Activated T-cell treated with anti-CD3 and anti-CD28 coated beads, Interleukin-2, amount 50 U/mL, for 72 hours (primary cell): ENCODE measurements around the gene MCM7. TPM values are rescaled to one million over a fixed set of nuclear protein-coding genes. Genes with fewer than 3 reads are reported as not detected.

Source experiments
- ATAC-seq, 2 donors: fragments of 150-1000 bp; cut with Tn5 transposase; replicated peaks in 1 of 2; 2 replicates each; pipeline ENCODE4 v1.10.0; 2021; ENCODE audit warnings: moderate library complexity in 2 of 2, mild to moderate bottlenecking in 1 of 2
- DNase-seq, 2 donors: peaks; one replicate each; pipeline ENCODE4 v3.0.0; 2021 to 2022; ENCODE audit warnings: mixed read lengths in 1 of 2
- H3K27ac Mint-ChIP-seq: one replicate; pipeline ENCODE4 v1.8.0; 2022; ENCODE audit warnings: mild to moderate bottlenecking, moderate library complexity, mixed read lengths
- H3K27me3 Mint-ChIP-seq: one replicate; pipeline ENCODE4 v1.8.0; 2022; ENCODE audit warnings: low read depth, mixed read lengths
- H3K36me3 Mint-ChIP-seq, 2 donors: one replicate each; pipeline ENCODE4 v1.8.0; 2022; ENCODE audit warnings: mixed read lengths in 2 of 2, mild to moderate bottlenecking in 1 of 2; ENCODE audit not compliant: insufficient read depth in 2 of 2
- H3K4me1 Mint-ChIP-seq: one replicate; pipeline ENCODE4 v1.8.0; 2022; ENCODE audit warnings: low read depth, mixed read lengths
- H3K4me3 Mint-ChIP-seq, 2 donors: one replicate each; pipeline ENCODE4 v1.8.0; 2022; ENCODE audit warnings: mild to moderate bottlenecking in 2 of 2, mixed read lengths in 2 of 2, moderate library complexity in 2 of 2
- H3K9me3 Mint-ChIP-seq, 2 donors: one replicate each; pipeline ENCODE4 v1.8.0; 2022; ENCODE audit warnings: mixed read lengths in 2 of 2
- total RNA-seq, 2 donors: library from RNA; stranded (reverse); gene quantifications; one replicate each; pipeline ENCODE4 v1.2.3, GENCODE V29; 2022

MCM7 gene
- total RNA-seq, 2 donors from 2014 or later: 270 to 332 TPM

DNA sequence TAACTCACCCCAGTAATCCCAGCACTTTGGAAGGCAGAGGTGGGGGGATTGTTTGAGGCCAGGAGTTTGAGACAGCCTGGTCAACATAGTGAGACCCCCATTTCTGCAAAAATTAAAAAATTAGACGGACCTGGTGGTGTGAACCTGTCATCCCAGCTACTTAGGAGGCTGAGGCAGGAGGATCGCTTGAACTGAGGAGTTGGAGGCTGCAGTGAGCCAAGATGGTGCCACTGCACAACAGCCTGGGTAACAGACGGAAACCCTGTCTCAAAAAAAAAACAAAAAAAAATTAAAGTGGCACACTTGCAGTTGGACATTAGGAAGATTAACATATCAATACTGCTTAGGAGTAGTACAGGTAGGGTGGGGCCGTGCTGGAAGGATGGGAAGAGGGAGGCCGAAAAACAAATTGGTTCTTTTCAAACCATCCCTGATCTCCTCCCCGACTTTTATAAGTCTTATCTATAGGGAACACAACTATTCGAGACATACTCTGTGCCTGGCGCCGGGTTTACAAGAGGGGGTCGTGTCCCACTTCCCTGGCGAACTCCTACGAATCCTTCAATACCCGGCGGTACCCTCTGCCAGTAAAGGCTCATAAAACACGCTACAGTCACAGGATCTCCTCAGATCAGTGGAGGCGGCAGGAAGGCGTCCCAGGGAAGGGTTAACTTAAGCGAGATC is 17.3 kb upstream of the MCM7 start:
- peak overlapping the region; percentile 88 to 96 for H3K4me3 Mint-ChIP-seq
- DNase-seq: no peak
- H3K4me1 Mint-ChIP-seq: peaks cover 24% of the 10 kb centered on the region
- peaks cover 0 to 2% of the 10 kb centered on the region in 2 donors for H3K36me3 Mint-ChIP-seq
- H3K27me3 Mint-ChIP-seq: no peaks in the 10 kb centered on the region
- H3K9me3 Mint-ChIP-seq: no peaks in the 10 kb centered on the region
- H3K27ac Mint-ChIP-seq: peak overlapping the region; percentile 99
- ATAC-seq: no peak

DNA sequence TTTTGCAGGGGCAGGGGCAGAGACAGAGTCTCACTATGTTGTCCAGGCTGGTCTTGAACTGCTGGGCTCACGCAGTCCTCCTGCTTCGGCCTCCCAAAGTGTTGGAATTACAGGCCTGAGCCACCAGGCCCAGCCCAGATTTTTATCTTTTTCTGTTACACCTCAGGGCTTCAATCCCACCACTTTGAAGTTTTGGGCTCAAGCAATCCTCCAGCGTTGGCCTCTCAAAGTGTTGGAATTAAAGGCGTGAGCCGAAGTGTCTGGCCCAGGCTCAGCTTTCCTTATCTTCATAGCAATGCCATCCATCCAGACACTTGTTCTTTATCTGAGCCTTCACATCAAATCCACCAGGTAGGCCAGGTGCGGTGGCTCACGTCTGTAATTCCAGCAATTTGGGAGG is 13.8 kb upstream of the MCM7 start:
- Mint-ChIP-seq H3K4me1 (peaks cover 17% of the 10 kb centered on the region), H3K27ac (no peak overlapping the region), H3K4me3 (no peak overlapping the region), H3K36me3 (peaks cover 2 to 5% of the 10 kb centered on the region in 2 donors), H3K9me3 (no peaks in the 10 kb centered on the region), H3K27me3 (no peaks in the 10 kb centered on the region)
- ATAC-seq (no peak), DNase-seq (no peak)

DNA sequence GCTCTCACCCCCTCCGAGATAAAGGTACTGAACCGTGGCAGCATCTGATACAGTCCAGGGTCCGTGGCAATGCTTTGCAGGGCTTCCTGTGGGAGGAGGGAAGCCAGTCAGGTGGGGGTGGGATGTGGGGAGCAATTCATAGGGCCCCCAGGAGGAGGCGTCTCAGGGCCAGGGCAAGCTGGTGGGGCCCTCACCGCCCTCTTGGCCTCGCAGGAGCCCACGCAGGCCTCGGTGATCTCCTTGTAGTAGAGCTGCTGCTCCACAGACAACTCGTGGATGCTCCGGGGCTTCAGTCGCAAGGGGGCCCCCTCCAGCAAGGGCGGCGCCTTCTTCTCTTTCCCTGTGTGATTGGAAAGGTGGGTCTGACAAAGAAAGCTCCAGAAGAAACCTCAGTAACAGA is 10.7 kb upstream of the MCM7 start:
- no peak overlapping the region for H3K4me3 Mint-ChIP-seq
- H3K27me3 Mint-ChIP-seq: no peaks in the 10 kb centered on the region
- H3K36me3 Mint-ChIP-seq: peaks cover 4 to 8% of the 10 kb centered on the region in 2 donors

DNA sequence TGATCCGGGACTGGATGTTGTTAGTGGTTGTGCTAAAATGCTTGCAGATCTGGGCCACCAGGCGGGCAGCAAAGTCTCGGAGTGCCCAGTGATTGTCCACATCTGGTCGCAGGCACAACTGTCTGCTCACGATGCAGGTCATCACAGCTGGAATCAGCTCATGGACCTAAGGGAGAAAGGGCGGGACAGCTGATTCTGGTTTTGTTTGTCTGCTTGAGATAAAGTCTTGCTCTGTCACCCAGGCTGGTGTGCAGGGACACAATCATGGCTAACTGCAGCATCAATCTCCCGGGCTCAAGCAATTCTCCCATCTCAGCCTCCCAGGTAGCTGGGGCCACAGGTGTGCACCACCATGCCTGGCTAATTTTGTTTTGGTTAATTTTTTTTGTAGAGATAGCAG is 10.0 kb upstream of the MCM7 start:
- Mint-ChIP-seq H3K4me1 (no peaks in the 10 kb centered on the region), H3K4me3 (no peak overlapping the region), H3K9me3 (no peaks in the 10 kb centered on the region), H3K27ac (no peak overlapping the region), H3K27me3 (no peaks in the 10 kb centered on the region), H3K36me3 (peaks cover 5 to 8% of the 10 kb centered on the region in 2 donors)
- no peak for DNase-seq
- ATAC-seq: no peak

More for the DNA sequence above, 10.7 kb upstream of the MCM7 start:
- Mint-ChIP-seq H3K27ac (no peak overlapping the region), H3K4me1 (no peaks in the 10 kb centered on the region), H3K9me3 (no peaks in the 10 kb centered on the region)
- no peak for ATAC-seq
- DNase-seq: no peak

DNA sequence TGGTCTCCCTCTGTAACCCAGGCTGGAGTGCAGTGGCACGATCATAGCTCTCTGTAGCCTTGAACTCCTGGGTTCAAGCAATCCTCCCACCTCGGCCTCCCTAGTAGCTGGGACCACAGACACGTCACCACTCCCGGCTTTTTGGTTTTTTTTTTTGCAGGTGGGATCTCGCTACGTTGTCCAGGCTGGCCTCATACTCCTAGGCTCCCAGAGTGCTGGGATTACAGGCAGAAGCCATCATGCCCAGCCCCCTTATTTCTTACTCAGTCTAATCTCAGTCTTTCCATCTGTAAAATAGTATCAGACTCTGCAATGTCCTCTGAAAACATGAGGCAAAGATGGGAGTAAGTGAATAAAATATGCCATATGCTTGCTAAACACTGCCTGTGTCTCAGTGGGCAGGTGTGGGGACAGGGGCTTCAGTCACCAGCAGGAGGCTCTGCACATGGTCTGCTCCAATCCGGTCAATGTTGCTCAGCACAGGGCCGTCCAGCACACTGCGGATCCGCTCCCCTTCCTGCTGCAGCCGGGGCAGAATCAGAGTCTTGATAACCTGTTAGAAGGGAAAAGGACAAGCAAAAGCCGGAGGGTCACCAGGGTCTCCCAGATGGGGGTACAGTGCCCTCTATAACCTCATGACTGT is 8.4 kb upstream of the MCM7 start:
- Mint-ChIP-seq H3K4me3 (no peak overlapping the region), H3K4me1 (no peaks in the 10 kb centered on the region), H3K36me3 (peaks cover 6 to 11% of the 10 kb centered on the region in 2 donors), H3K9me3 (no peaks in the 10 kb centered on the region), H3K27me3 (no peaks in the 10 kb centered on the region), H3K27ac (no peak overlapping the region)
- ATAC-seq: no peak
- no peak for DNase-seq

DNA sequence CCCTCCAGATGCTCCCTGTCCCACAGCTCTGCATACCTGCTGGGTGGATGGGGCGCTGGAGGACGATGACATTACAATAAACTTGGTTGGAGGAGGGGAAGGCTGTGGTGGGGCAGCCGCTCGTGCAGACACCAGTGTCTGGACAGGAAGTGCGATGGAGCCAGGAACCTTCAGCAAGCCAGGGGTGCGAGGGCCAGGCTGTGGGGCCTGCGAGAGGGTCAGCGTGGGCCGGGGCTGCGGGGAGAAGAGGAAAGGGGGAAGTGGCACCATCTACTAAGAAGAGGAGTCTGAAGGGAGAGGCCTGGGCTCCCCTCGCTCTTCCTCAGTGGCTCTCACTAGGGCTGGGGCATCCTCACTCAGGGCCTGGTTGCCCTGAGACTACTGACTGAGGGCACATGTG is 6.7 kb upstream of the MCM7 start:
- Mint-ChIP-seq H3K4me1 (peaks cover 4% of the 10 kb centered on the region), H3K9me3 (no peaks in the 10 kb centered on the region), H3K27me3 (no peaks in the 10 kb centered on the region), H3K4me3 (no peak overlapping the region), H3K27ac (no peak overlapping the region), H3K36me3 (peaks cover 8 to 11% of the 10 kb centered on the region in 2 donors)
- ATAC-seq: no peak
- no peak for DNase-seq

DNA sequence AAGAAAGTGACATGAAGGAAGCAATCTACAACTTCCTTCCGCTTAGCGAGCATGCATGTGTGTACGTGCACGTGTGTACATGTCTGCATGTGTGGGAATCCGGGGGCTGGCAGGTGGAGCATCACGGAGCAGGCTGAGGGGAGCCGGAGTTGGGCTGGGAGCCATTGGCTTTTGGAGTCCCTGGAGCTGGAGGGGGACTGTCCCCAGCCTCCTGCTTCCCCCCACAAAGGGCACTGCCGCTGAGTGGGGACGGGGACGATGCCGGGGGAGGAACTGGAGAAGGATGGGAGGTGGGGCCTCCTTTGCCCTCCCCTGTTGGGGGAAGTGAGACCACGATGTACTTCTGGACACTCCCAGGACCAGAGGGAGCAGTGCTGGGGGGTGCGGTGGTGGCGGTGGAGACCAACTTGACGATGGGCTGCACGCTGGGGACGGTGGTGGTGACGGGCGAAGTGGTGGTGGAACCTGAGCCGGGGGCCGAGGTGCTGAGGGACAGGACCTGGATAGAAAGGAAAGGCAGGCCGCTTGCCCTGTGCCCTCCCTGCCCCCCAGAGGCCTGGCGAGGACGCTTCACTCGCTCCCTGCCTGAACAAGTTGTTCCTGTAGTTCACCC is 6.0 kb upstream of the MCM7 start:
- DNase-seq (no peak), ATAC-seq (no peak)
- H3K9me3 Mint-ChIP-seq: no peaks in the 10 kb centered on the region
- peaks cover 11% of the 10 kb centered on the region for H3K4me1 Mint-ChIP-seq
- no peaks in the 10 kb centered on the region for H3K27me3 Mint-ChIP-seq
- peaks cover 6 to 8% of the 10 kb centered on the region in 2 donors for H3K36me3 Mint-ChIP-seq
- no peak overlapping the region for H3K4me3 Mint-ChIP-seq
- H3K27ac Mint-ChIP-seq: no peak overlapping the region

DNA sequence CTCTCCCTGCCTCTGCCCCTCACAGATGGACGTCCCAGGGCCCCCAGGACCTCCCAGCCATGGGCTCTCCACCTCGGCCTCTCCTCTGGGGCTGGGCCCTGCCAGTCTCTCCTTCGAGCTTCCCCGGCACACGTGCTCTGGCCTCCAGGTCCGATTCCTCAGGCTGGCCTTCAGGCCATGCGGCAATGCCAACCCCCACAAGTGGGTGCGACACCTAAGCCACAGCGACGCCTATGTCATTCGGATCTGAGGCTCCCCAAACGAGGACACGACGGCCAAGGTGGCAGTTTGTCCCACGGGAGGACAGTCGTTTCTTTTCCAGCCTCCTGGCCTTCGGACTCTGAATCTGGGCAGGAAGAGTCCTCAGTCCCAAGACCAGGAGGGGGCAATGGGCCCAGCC is 5.4 kb upstream of the MCM7 start:
- peaks cover 12% of the 10 kb centered on the region for H3K4me1 Mint-ChIP-seq
- no peaks in the 10 kb centered on the region for H3K9me3 Mint-ChIP-seq
- no peak overlapping the region for H3K27ac Mint-ChIP-seq
- no peaks in the 10 kb centered on the region for H3K27me3 Mint-ChIP-seq
- DNase-seq: no peak
- no peak overlapping the region for H3K4me3 Mint-ChIP-seq
- ATAC-seq: no peak
- peaks cover 6 to 8% of the 10 kb centered on the region in 2 donors for H3K36me3 Mint-ChIP-seq

DNA sequence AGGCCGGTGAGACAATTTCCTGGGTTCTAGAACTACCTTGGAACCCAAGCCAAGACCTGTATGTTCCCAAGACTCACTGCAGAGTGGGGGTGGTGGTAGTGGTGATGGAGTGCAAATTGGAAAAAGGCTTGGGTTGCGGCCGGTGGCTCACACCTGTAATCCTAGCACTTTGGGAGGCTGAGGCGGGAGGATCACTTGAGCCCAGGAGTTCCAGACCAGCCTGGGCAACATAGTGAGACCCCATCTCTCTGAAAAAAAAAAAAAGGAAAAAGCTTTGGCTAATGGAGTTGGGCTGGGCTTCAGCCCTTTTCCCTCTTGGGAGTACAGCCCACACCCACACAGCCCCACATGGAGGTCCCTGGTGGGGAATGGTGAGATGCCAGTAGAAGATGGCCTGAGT is 4.3 kb upstream of the MCM7 start:
- no peaks in the 10 kb centered on the region for H3K27me3 Mint-ChIP-seq
- peaks cover 12% of the 10 kb centered on the region for H3K4me1 Mint-ChIP-seq
- DNase-seq: no peak
- ATAC-seq: no peak
- no peak overlapping the region for H3K27ac Mint-ChIP-seq
- H3K4me3 Mint-ChIP-seq: no peak overlapping the region
- H3K9me3 Mint-ChIP-seq: no peaks in the 10 kb centered on the region
- peaks cover 7 to 10% of the 10 kb centered on the region in 2 donors for H3K36me3 Mint-ChIP-seq

DNA sequence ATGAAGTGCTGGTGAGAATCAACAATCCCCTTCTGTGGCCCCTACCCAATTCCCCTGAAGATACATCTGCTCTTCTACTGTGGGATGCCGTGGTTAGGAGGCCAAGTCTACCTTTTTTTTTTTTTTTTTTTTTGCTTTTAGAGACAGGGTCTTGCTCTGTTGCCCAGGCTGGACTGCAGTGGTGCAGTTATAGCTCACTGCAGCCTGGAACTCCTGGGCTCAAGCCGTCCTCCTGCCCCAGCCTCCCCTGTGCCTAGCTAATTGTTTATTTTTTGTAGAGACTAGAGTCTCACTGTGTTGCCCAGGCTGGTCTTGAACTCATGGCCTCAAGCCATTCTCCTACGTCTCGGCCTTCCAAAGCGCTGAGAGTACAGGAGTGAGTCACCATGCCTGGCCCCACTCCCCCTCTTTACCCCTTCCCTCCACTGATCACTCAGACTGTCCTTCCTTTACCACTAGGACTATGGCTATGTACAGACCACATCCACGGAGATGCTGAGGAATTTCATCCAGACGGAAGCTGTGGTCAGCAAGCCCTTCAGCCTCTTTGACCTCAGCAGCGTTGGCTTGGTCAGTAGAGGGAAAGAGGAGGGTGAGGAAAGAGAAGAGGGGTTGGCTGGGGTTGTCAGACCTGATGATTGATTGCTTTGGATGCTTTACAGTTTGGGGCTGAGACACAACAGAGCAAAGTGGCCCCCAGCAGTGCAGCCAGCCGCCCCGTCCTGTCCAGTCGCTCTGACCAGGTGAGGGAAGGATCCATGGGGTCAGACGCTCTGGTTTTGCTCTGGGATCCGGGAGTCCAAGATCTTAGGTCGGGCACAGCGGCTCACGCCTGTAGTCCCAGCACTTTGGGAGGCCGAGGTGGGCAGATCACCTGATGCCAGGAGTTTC is 2.0 kb upstream of the MCM7 start:
- H3K36me3 Mint-ChIP-seq: peaks cover 22 to 27% of the 10 kb centered on the region in 2 donors
- H3K9me3 Mint-ChIP-seq: no peaks in the 10 kb centered on the region
- DNase-seq (no peak), ATAC-seq (no peak)
- H3K27ac Mint-ChIP-seq: peak overlapping the region; percentile 65
- peaks cover 32% of the 10 kb centered on the region for H3K4me1 Mint-ChIP-seq
- peak overlapping the region; percentile 77 to 94 for H3K4me3 Mint-ChIP-seq
- no peaks in the 10 kb centered on the region for H3K27me3 Mint-ChIP-seq

DNA sequence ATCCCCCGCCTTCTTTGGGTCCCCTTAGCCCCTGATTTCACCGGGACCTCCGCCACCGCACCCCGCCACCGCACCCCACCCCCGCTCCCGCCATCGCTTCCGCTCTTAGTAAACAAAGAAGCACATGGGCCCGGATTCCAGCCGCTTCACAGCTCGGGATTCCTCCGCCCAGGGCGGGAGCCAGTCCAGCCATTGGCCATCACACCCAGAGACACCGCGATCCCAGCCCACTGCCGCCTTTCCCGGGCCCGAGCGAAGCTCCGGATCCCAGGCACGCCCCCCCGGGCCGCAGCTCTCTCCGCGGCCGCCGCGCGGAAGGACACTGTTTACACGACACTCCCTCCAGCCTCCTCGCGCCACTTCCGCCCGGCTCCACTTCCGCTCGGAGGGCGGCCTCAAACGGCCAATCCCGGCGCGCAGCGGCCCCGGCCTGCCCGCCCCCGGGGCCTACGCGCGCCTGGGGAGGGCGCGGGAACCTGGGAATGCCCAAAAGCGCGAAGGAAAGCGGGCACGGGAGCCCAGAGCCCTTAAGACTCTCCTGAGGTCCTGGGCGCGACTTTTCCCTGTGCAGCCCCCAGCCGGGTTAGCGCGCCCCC is 679 bp downstream of the MCM7 start:
- H3K4me1 Mint-ChIP-seq: peaks cover 52% of the 10 kb centered on the region
- no peaks in the 10 kb centered on the region for H3K27me3 Mint-ChIP-seq
- H3K9me3 Mint-ChIP-seq: no peaks in the 10 kb centered on the region
- DNase-seq (peak; percentile 90 to 93), ATAC-seq (peak; percentile 80 to 81)
- peaks cover 33 to 46% of the 10 kb centered on the region in 2 donors for H3K36me3 Mint-ChIP-seq
- H3K27ac Mint-ChIP-seq: peak overlapping the region; percentile 93
- peak overlapping the region; percentile 94 to 99 for H3K4me3 Mint-ChIP-seq

DNA sequence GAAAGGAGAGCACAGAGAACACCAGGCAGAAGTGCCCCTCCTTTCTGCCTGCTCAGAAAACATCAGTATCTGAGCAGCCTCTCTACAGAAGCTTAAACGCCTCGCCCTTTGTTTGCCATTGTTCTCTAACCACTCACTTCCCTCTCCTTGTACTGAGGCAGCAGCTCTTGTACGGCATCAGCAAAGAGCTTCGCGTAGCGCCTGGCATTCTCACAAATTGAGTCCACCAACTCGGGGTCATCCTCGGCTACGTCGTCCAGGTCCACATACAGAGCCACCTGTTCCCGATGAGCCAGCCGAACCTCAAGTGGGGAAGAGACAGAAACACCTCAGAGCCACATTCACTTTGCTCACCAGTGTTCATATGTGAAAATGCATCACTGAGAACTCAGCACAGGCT is 1.7 kb downstream of the MCM7 start:
- H3K9me3 Mint-ChIP-seq: no peaks in the 10 kb centered on the region
- peak overlapping the region; percentile 94 to 99 for H3K4me3 Mint-ChIP-seq
- DNase-seq (no peak), ATAC-seq (no peak)
- peaks cover 61% of the 10 kb centered on the region for H3K4me1 Mint-ChIP-seq
- H3K27ac Mint-ChIP-seq: peak overlapping the region; percentile 93
- H3K27me3 Mint-ChIP-seq: no peaks in the 10 kb centered on the region
- peaks cover 33 to 54% of the 10 kb centered on the region in 2 donors for H3K36me3 Mint-ChIP-seq
